OCI-LY3 (cell line): ENCODE results near the gene TBC1D21.
A peak's percentile ranks its signal among the peaks of the same experiment; 100 is the strongest.

Experiments
- EZH2phosphoT487 ChIP-seq: fragments of 200-600 bp; shearing (Covaris generic); IDR thresholded peaks from 2 replicates; pipeline ENCODE4 v1.6.1; 2018; ENCODE audit warnings: antibody characterized with exemption, mixed run types, low read depth
- TF ChIP-seq, protein P1 (sequence below): fragments of 200-600, 300-600 bp; sonication (generic); IDR thresholded peaks from 2 replicates; pipeline ENCODE4 v1.5.1; 2014; ENCODE audit warnings: antibody characterized with exemption, low read length, low read depth

DNA sequence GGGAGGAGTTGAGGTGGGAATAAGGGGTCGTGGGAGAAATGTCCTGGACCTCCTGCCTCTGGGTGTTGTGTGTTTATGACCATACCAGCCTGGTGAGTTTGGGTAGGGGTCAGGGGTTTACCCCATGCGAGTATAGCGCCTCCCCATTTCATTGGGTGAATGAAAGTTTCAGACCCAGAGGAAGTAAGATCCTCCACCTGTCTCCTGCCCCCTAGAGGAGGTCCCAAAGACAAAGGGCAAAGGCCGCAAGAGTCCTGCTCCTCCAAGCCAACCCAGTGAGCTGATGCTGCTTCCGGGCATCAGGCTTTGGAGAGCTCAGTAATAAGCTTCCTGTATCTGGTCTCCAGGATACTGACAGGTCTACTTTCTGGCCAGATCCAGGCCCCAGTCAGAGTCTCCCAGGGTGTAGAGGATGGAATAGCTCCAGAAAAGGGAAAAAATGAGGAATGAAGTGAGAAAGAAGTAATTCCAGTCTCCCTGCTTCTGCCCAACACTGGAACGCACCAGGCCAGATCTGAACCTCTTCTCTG is 6.4 kb upstream of the TBC1D21 start:
- TF ChIP-seq, protein P1, sequence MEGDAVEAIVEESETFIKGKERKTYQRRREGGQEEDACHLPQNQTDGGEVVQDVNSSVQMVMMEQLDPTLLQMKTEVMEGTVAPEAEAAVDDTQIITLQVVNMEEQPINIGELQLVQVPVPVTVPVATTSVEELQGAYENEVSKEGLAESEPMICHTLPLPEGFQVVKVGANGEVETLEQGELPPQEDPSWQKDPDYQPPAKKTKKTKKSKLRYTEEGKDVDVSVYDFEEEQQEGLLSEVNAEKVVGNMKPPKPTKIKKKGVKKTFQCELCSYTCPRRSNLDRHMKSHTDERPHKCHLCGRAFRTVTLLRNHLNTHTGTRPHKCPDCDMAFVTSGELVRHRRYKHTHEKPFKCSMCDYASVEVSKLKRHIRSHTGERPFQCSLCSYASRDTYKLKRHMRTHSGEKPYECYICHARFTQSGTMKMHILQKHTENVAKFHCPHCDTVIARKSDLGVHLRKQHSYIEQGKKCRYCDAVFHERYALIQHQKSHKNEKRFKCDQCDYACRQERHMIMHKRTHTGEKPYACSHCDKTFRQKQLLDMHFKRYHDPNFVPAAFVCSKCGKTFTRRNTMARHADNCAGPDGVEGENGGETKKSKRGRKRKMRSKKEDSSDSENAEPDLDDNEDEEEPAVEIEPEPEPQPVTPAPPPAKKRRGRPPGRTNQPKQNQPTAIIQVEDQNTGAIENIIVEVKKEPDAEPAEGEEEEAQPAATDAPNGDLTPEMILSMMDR, result peak; percentile 32
- TF ChIP-seq EZH2phosphoT487, result no peak
